Activated CD8-positive, alpha-beta T cell treated with anti-CD3 and anti-CD28 coated beads, Interleukin-2, amount 10 ng/mL, durations not matched to agents 7 days and 5 days (primary cell): ENCODE measurements around the gene MTHFD2L. TPM values are rescaled to one million over a fixed set of nuclear protein-coding genes. Genes with fewer than 3 reads are reported as not detected.
A peak's percentile ranks its signal among the peaks of the same experiment; 100 is the strongest.

Source experiments
- ATAC-seq: fragments of 150-1000 bp; cut with Tn5 transposase; one replicate; pipeline ENCODE4 v1.10.0; 2021; ENCODE audit warnings: moderate library complexity
- CTCF ChIA-PET: fragments of 350-600 bp; sonication (Branson Sonifier 250); formaldehyde crosslinking; loops from one replicate; lab custom pipeline; 2021; ENCODE audit warnings: antibody characterized with exemption; lab: Charles Lee
- POLR2A ChIA-PET: fragments of 350-600 bp; sonication (Branson Sonifier 250); formaldehyde crosslinking; loops from one replicate; lab custom pipeline; 2021; ENCODE audit warnings: antibody characterized with exemption; lab: Charles Lee
- DNase-seq: peaks from one replicate; pipeline ENCODE4 v3.0.0-alpha.2; 2020
- H3K27ac Mint-ChIP-seq: one replicate; pipeline ENCODE4 v1.8.0; 2021; ENCODE audit warnings: mild to moderate bottlenecking, mixed read lengths
- H3K27me3 Mint-ChIP-seq: one replicate; pipeline ENCODE4 v1.8.0; 2021; ENCODE audit warnings: low read depth, mixed read lengths
- H3K36me3 Mint-ChIP-seq: one replicate; pipeline ENCODE4 v1.8.0; 2021; ENCODE audit warnings: low read depth, mixed read lengths
- H3K4me1 Mint-ChIP-seq: one replicate; pipeline ENCODE4 v1.8.0; 2021; ENCODE audit warnings: low read depth, mixed read lengths
- H3K4me3 Mint-ChIP-seq: one replicate; pipeline ENCODE4 v1.8.0; 2021; ENCODE audit warnings: mild to moderate bottlenecking, mixed read lengths
- H3K9me3 Mint-ChIP-seq: one replicate; pipeline ENCODE4 v1.8.0; 2022; ENCODE audit warnings: mixed read lengths; ENCODE audit not compliant: insufficient read depth
- total RNA-seq, 2 experiments: library from RNA; stranded (reverse); gene quantifications; one replicate each; pipeline ENCODE4 v1.2.3, GENCODE V29; 2021

The MTHFD2L gene
- total RNA-seq, 2 experiments from 2014 or later = 5.3 to 5.5 TPM

GRCh38 chr4:74146581-74147129 lies 11.3 kb upstream of the MTHFD2L start:
- no peak for ATAC-seq
- POLR2A ChIA-PET = no interaction called here

GRCh38 chr4:74148205-74148604 lies 9.7 kb upstream of the MTHFD2L start:
- CTCF ChIA-PET = no interaction called here
- peaks cover 33% of the 10 kb centered on the region for H3K27me3 Mint-ChIP-seq
- POLR2A ChIA-PET = no interaction called here

More at GRCh38 chr4:74146581-74147129, 11.3 kb upstream of the MTHFD2L start:
- Mint-ChIP-seq H3K27me3 (peaks cover 30% of the 10 kb centered on the region), H3K9me3 (no peaks in the 10 kb centered on the region), H3K27ac (no peak overlapping the region), H3K4me1 (no peaks in the 10 kb centered on the region), H3K36me3 (no peaks in the 10 kb centered on the region), H3K4me3 (no peak overlapping the region)
- CTCF ChIA-PET = no interaction called here
- DNase-seq = no peak

GRCh38 chr4:74152836-74153235 lies 5.1 kb upstream of the MTHFD2L start:
- CTCF ChIA-PET = interaction anchor here (0.7 kb wide), 1 partner anchor 23 kb away, joined by 3 read pairs; no protein-coding TSS in a partner anchor

More at GRCh38 chr4:74148205-74148604, 9.7 kb upstream of the MTHFD2L start:
- Mint-ChIP-seq H3K27ac (no peak overlapping the region), H3K4me3 (no peak overlapping the region), H3K9me3 (no peaks in the 10 kb centered on the region), H3K4me1 (no peaks in the 10 kb centered on the region), H3K36me3 (no peaks in the 10 kb centered on the region)
- ATAC-seq = no peak
- no peak for DNase-seq

GRCh38 chr4:74156521-74156920 lies 1.4 kb upstream of the MTHFD2L start:
- ATAC-seq = no peak
- ChIA-PET CTCF (no interaction called here), POLR2A (no interaction called here)
- no peak for DNase-seq
- Mint-ChIP-seq H3K9me3 (no peaks in the 10 kb centered on the region), H3K4me1 (peaks cover 18% of the 10 kb centered on the region), H3K36me3 (peaks cover 17% of the 10 kb centered on the region), H3K27me3 (peaks cover 32% of the 10 kb centered on the region), H3K4me3 (no peak overlapping the region), H3K27ac (no peak overlapping the region)

More at GRCh38 chr4:74152836-74153235, 5.1 kb upstream of the MTHFD2L start:
- POLR2A ChIA-PET = no interaction called here
- H3K36me3 Mint-ChIP-seq = no peaks in the 10 kb centered on the region
- no peaks in the 10 kb centered on the region for H3K9me3 Mint-ChIP-seq
- no peak for DNase-seq
- H3K27me3 Mint-ChIP-seq = peaks cover 38% of the 10 kb centered on the region
- H3K4me3 Mint-ChIP-seq = no peak overlapping the region
- no peak for ATAC-seq
- H3K4me1 Mint-ChIP-seq = peaks cover 5% of the 10 kb centered on the region
- H3K27ac Mint-ChIP-seq = no peak overlapping the region

GRCh38 chr4:74157154-74157553 lies 764 bp upstream of the MTHFD2L start:
- Mint-ChIP-seq H3K4me1 (peaks cover 18% of the 10 kb centered on the region), H3K4me3 (peak overlapping the region; percentile 81), H3K9me3 (no peaks in the 10 kb centered on the region), H3K36me3 (peaks cover 20% of the 10 kb centered on the region), H3K27ac (peak overlapping the region; percentile 22), H3K27me3 (peaks cover 32% of the 10 kb centered on the region)
- CTCF ChIA-PET = interaction anchor here (1.0 kb wide), 1 partner anchor 22 kb away, joined by 3 read pairs; no protein-coding TSS in a partner anchor
- ATAC-seq = no peak
- POLR2A ChIA-PET = no interaction called here
- no peak for DNase-seq

- Mint-ChIP-seq H3K4me1 (peaks cover 18% of the 10 kb centered on the region), H3K9me3 (no peaks in the 10 kb centered on the region), H3K27me3 (peaks cover 23% of the 10 kb centered on the region), H3K27ac (peak overlapping the region; percentile 90), H3K4me3 (peak overlapping the region; percentile 82), H3K36me3 (peaks cover 29% of the 10 kb centered on the region)
- ATAC-seq = no peak
- ChIA-PET POLR2A (interaction anchor here (0.6 kb wide), 1 partner anchor 84 kb away, joined by 3 read pairs; no protein-coding TSS in a partner anchor), CTCF (no interaction called here)
- DNase-seq = no peak
These were observed 686 bp downstream of the MTHFD2L start for GRCh38 chr4:74158466-74159142.

- peak overlapping the region; percentile 82 for H3K4me3 Mint-ChIP-seq
- peaks cover 18% of the 10 kb centered on the region for H3K4me1 Mint-ChIP-seq
- ATAC-seq (no peak), DNase-seq (no peak)
- ChIA-PET POLR2A (no interaction called here), CTCF (no interaction called here)
- H3K27me3 Mint-ChIP-seq = peaks cover 19% of the 10 kb centered on the region
- H3K27ac Mint-ChIP-seq = peak overlapping the region; percentile 90
- H3K36me3 Mint-ChIP-seq = peaks cover 31% of the 10 kb centered on the region
- no peaks in the 10 kb centered on the region for H3K9me3 Mint-ChIP-seq
These were observed 1.3 kb downstream of the MTHFD2L start for GRCh38 chr4:74159143-74159709.

GRCh38 chr4:74161666-74162450 lies 3.9 kb downstream of the MTHFD2L start:
- no peak overlapping the region for H3K4me3 Mint-ChIP-seq
- POLR2A ChIA-PET = interaction anchor here (0.6 kb wide), 1 partner anchor 131 kb away, joined by 3 read pairs; no protein-coding TSS in a partner anchor

GRCh38 chr4:74166135-74166534 lies 8.2 kb downstream of the MTHFD2L start:
- Mint-ChIP-seq H3K27me3 (no peaks in the 10 kb centered on the region), H3K9me3 (no peaks in the 10 kb centered on the region), H3K4me1 (no peaks in the 10 kb centered on the region), H3K27ac (no peak overlapping the region), H3K4me3 (no peak overlapping the region), H3K36me3 (peaks cover 25% of the 10 kb centered on the region)
- DNase-seq = no peak
- ChIA-PET CTCF (no interaction called here), POLR2A (interaction anchor here (0.5 to 0.6 kb wide), 3 partner anchors 24 to 150 kb away, joined by 3 to 4 read pairs (median 3); no protein-coding TSS in a partner anchor)
- no peak for ATAC-seq

More at GRCh38 chr4:74161666-74162450, 3.9 kb downstream of the MTHFD2L start:
- Mint-ChIP-seq H3K36me3 (peaks cover 38% of the 10 kb centered on the region), H3K27ac (no peak overlapping the region), H3K27me3 (peaks cover 5% of the 10 kb centered on the region), H3K4me1 (peaks cover 18% of the 10 kb centered on the region), H3K9me3 (no peaks in the 10 kb centered on the region)
- DNase-seq (no peak), ATAC-seq (no peak)
- CTCF ChIA-PET = no interaction called here

- ChIA-PET POLR2A (interaction anchor here (0.5 kb wide), 1 partner anchor 63 kb away, joined by 3 read pairs; no protein-coding TSS in a partner anchor), CTCF (no interaction called here)
- Mint-ChIP-seq H3K4me3 (no peak overlapping the region), H3K4me1 (no peaks in the 10 kb centered on the region), H3K9me3 (no peaks in the 10 kb centered on the region), H3K27me3 (no peaks in the 10 kb centered on the region), H3K27ac (no peak overlapping the region), H3K36me3 (peaks cover 19% of the 10 kb centered on the region)
- ATAC-seq = no peak
- no peak for DNase-seq
These were observed 8.9 kb downstream of the MTHFD2L start for GRCh38 chr4:74166818-74167217.

GRCh38 chr4:74167585-74167984 lies 9.7 kb downstream of the MTHFD2L start:
- CTCF ChIA-PET = interaction anchor here (0.7 kb wide), 1 partner anchor 23 kb away, joined by 3 read pairs; no protein-coding TSS in a partner anchor
- ATAC-seq = no peak
- H3K27ac Mint-ChIP-seq = no peak overlapping the region

More at GRCh38 chr4:74167585-74167984, 9.7 kb downstream of the MTHFD2L start:
- POLR2A ChIA-PET = no interaction called here
- DNase-seq = no peak
- Mint-ChIP-seq H3K9me3 (no peaks in the 10 kb centered on the region), H3K27me3 (no peaks in the 10 kb centered on the region), H3K4me1 (no peaks in the 10 kb centered on the region), H3K36me3 (peaks cover 13% of the 10 kb centered on the region), H3K4me3 (no peak overlapping the region)
